ENCODE results near the gene TMEM61. TPM values are rescaled to one million over a fixed set of nuclear protein-coding genes. Genes with fewer than 3 reads are reported as not detected.

Gene TMEM61
- total and polyA plus RNA-seq, 11 donors = 0.48 to 1.2 TPM; not detected in 9

GRCh38 chr1:55034476-55035133 is 54.2 kb downstream of the TMEM61 start:
- intact Hi-C loops (cut with DNase I) = no loop called here
- no peak for ATAC-seq
- Histone ChIP-seq H3K36me3 (no peaks in the 10 kb centered on the region), H3K4me1 (peaks cover 0 to 10% (median 0%) of the 10 kb centered on the region in 12 donors), H3K4me3 (no peak overlapping the region), H3K27ac (no peak overlapping the region), H3K27me3 (peaks cover 8 to 66% (median 25%) of the 10 kb centered on the region in 9 donors), H3K9me3 (no peaks in the 10 kb centered on the region)
- no peak for TF ChIP-seq CTCF (IDR thresholded peaks at IDR 0.05)
- TF ChIP-seq POLR2A (IDR thresholded peaks at IDR 0.05) = no peak
- WGBS, 4 donors = 92 to 95% (median 93%) methylated on average over 6 of the region's 6 CpGs
- DNase-seq = no peak

GRCh38 chr1:55035904-55036303 is 55.5 kb downstream of the TMEM61 start:
- Histone ChIP-seq H3K9me3 (no peaks in the 10 kb centered on the region), H3K27me3 (peaks cover 10 to 79% (median 35%) of the 10 kb centered on the region in 9 donors), H3K4me1 (peaks cover 0 to 17% (median 0%) of the 10 kb centered on the region in 12 donors), H3K4me3 (no peak overlapping the region), H3K36me3 (no peaks in the 10 kb centered on the region), H3K27ac (no peak overlapping the region)
- TF ChIP-seq CTCF (IDR thresholded peaks at IDR 0.05) = no peak
- TF ChIP-seq POLR2A (IDR thresholded peaks at IDR 0.05) = no peak
- no peak for DNase-seq
- no peak for ATAC-seq
- whole genome bisulfite sequencing, 4 donors = 56 to 66% (median 58%) methylated on average over 4 of the region's 4 CpGs
- intact Hi-C loops (cut with DNase I) = no loop called here

- ATAC-seq (no peak), DNase-seq (no peak)
- no peaks in the 10 kb centered on the region for H3K9me3 ChIP-seq
- no peak overlapping the region for H3K4me3 ChIP-seq
- H3K36me3 ChIP-seq = no peaks in the 10 kb centered on the region
- H3K27ac ChIP-seq = no peak overlapping the region
- peaks cover 0 to 17% (median 0%) of the 10 kb centered on the region in 12 donors for H3K4me1 ChIP-seq
- intact Hi-C loops (cut with DNase I) = no loop called here
- 79 to 82% (median 81%) methylated on average over 4 to 8 of the region's 8 CpGs for WGBS, 4 donors
- TF ChIP-seq CTCF (IDR thresholded peaks at IDR 0.05) (no peak), POLR2A (IDR thresholded peaks at IDR 0.05) (no peak)
- peaks cover 10 to 83% (median 37%) of the 10 kb centered on the region in 9 donors for H3K27me3 ChIP-seq
These were observed 57.5 kb downstream of the TMEM61 start for GRCh38 chr1:55037733-55038551.

- Histone ChIP-seq H3K27ac (no peak overlapping the region), H3K4me1 (peaks cover 0 to 17% (median 0%) of the 10 kb centered on the region in 12 donors), H3K4me3 (no peak overlapping the region), H3K9me3 (no peaks in the 10 kb centered on the region), H3K36me3 (no peaks in the 10 kb centered on the region), H3K27me3 (peaks cover 10 to 77% (median 37%) of the 10 kb centered on the region in 9 donors)
- intact Hi-C loops (cut with DNase I) = no loop called here
- TF ChIP-seq POLR2A (IDR thresholded peaks at IDR 0.05) (no peak), CTCF (IDR thresholded peaks at IDR 0.05) (no peak)
- 88 to 94% (median 90%) methylated on average over 3 of the region's 3 CpGs for WGBS, 4 donors
- DNase-seq (no peak), ATAC-seq (no peak)
These were observed 58.1 kb downstream of the TMEM61 start for GRCh38 chr1:55038552-55038838.
